Measurements from ENCODE around the gene URAD. TPM values are rescaled to one million over a fixed set of nuclear protein-coding genes. Genes with fewer than 3 reads are reported as not detected.

The URAD gene
- total and polyA plus RNA-seq, 12 donors, result not detected

DNA sequence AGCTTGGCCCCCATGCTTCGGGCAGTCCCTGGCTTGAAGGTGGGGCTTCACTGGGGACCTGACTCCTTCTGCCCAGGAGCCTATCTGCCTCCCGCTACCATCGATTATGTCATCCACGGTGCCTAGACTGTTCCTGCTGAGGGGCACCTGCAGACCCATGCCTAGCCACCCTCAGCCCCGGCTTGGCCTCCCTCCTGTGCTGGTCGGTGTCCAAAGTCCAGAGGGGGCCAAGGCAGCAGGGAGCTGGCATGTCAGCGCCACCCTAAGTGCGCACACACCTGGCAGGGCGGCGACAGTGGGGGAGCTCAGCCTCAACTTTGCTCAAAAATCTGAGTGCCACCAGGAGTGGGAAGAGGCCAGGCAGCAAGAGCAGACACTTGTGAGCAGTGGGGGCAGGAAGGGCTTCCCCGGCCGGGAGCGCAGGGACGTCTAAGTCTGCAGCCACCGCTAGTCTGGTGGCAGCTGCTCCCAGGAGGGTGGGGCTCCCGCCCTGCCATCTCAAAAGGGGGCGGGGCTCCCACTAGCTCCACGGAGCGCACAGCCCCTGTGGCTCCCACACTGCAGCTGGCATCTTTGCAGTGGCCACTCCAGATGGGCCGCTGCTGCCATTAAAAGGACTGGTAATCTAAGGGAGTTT is 13.5 kb upstream of the URAD start:
- H3K4me3 ChIP-seq, result no peak overlapping the region

DNA sequence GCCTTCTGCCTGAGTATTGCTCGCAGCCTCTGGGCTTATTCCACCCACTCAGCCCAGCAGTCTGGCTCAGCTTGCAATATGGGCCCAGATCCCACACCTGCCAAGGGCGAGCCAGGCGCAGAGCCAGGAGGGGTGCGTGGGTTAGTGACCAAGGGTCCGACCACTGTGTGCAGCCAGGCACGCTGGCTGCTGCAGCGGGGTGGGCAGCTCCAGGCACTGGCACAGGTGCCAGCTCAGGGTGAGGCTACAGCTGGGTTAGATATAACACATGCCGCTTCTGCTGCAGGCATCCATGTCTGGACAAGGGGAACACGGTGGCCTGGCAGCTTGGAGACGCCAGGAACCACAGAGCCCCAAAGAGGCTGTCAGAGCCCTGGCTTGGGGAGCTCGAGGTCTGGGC is 12.6 kb upstream of the URAD start:
- Histone ChIP-seq H3K27me3 (no peaks in the 10 kb centered on the region), H3K27ac (no peak overlapping the region), H3K4me1 (replicated peaks in 1 of 2) (no peaks in the 10 kb centered on the region), H3K4me3 (no peak overlapping the region), H3K9me3 (replicated peaks in 1 of 3) (no peaks in the 10 kb centered on the region), H3K36me3 (replicated peaks in 1 of 2) (no peaks in the 10 kb centered on the region)
- TF ChIP-seq POLR2A (IDR thresholded peaks at IDR 0.05), result no peak
- TF ChIP-seq, protein P1, sequence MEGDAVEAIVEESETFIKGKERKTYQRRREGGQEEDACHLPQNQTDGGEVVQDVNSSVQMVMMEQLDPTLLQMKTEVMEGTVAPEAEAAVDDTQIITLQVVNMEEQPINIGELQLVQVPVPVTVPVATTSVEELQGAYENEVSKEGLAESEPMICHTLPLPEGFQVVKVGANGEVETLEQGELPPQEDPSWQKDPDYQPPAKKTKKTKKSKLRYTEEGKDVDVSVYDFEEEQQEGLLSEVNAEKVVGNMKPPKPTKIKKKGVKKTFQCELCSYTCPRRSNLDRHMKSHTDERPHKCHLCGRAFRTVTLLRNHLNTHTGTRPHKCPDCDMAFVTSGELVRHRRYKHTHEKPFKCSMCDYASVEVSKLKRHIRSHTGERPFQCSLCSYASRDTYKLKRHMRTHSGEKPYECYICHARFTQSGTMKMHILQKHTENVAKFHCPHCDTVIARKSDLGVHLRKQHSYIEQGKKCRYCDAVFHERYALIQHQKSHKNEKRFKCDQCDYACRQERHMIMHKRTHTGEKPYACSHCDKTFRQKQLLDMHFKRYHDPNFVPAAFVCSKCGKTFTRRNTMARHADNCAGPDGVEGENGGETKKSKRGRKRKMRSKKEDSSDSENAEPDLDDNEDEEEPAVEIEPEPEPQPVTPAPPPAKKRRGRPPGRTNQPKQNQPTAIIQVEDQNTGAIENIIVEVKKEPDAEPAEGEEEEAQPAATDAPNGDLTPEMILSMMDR (IDR thresholded peaks at IDR 0.05), result no peak
- 81 to 96% (median 85%) methylated on average over 6 to 11 of the region's 11 CpGs for WGBS, 4 donors
- DNase-seq, result no peak
- intact Hi-C loops (cut with DNase I), result no loop called here

More for the DNA sequence above, 13.5 kb upstream of the URAD start:
- Histone ChIP-seq H3K27ac (no peak overlapping the region), H3K4me1 (replicated peaks in 1 of 2) (no peaks in the 10 kb centered on the region), H3K27me3 (no peaks in the 10 kb centered on the region), H3K9me3 (replicated peaks in 1 of 3) (no peaks in the 10 kb centered on the region), H3K36me3 (replicated peaks in 1 of 2) (no peaks in the 10 kb centered on the region)
- TF ChIP-seq, protein P1 (IDR thresholded peaks at IDR 0.05), result no peak
- TF ChIP-seq POLR2A (IDR thresholded peaks at IDR 0.05), result no peak
- intact Hi-C loops (cut with DNase I), result no loop called here
- WGBS, 4 donors, result 84 to 95% (median 90%) methylated on average over 4 to 20 of the region's 20 CpGs
- DNase-seq, result no peak

DNA sequence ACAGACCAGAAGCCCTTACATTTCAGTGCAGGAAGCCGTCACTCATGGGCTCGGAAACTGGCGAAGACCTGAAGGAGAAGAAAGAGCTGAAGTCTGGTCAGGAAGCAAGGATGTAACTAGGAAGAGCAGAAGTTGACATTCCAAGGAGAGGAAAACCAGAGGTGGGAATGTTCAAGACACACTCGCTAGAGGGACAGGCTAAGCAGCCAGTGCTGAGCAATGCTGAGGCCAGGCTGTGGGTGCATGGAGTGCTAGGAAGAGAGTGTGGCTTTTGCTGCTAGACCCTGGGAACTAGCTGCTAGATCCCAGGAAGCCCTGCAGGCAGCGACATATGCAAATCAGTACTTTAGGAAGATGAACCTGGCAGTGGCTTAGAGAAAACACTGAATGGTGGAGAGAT is 12.1 kb upstream of the URAD start:
- intact Hi-C loops (cut with DNase I), result no loop called here
- WGBS, 4 donors, result 42 to 68% (median 59%) methylated on average over 5 of the region's 5 CpGs
- Histone ChIP-seq H3K27me3 (no peaks in the 10 kb centered on the region), H3K4me1 (replicated peaks in 1 of 2) (no peaks in the 10 kb centered on the region), H3K9me3 (replicated peaks in 1 of 3) (no peaks in the 10 kb centered on the region), H3K27ac (no peak overlapping the region), H3K36me3 (replicated peaks in 1 of 2) (no peaks in the 10 kb centered on the region), H3K4me3 (no peak overlapping the region)
- no peak for DNase-seq
- TF ChIP-seq POLR2A (IDR thresholded peaks at IDR 0.05), result no peak
- TF ChIP-seq, protein P1 (IDR thresholded peaks at IDR 0.05), result no peak

DNA sequence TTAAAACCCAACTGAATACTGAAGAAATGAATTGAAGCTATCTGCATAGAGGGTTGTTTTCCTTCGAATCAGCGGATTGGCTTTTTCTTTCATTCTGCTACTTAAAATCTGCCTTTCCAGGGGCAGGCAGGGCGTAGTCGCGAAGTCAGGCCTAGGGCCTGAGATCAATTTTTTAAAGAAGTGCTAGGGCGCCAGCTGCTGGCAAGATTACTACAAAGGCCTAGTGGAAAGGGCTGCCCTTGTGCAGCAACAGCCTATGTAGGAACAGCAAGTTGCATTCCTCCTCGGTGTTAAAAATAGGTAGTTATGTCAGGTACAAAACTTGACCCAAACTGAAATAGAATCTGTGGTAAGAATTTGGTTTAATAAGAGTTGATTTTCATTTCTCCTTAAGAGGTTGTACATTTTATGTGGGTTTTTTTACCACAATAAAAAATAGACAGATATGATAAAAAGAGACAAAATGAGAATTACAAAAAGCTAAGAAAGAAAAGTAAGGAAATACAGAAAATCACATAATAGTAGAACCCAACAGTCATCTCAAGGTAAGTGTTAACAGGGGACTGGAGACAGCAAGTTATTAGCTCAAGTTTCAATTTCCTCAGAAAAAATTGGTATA is 9.5 kb upstream of the URAD start:
- peak in 5 of 7 donors; percentile 16 to 58 (median 28) for DNase-seq
- no peak overlapping the region for H3K4me3 ChIP-seq
- TF ChIP-seq POLR2A (IDR thresholded peaks at IDR 0.05), result no peak
- TF ChIP-seq, protein P1 (IDR thresholded peaks at IDR 0.05), result no peak
- 60 to 75% (median 63%) methylated on average over 7 of the region's 7 CpGs for WGBS, 4 donors
- intact Hi-C loops (cut with DNase I), result no loop called here
- no peak overlapping the region for H3K27ac ChIP-seq
- no peaks in the 10 kb centered on the region for H3K36me3 ChIP-seq (replicated peaks in 1 of 2)
- H3K27me3 ChIP-seq, result no peaks in the 10 kb centered on the region
- no peaks in the 10 kb centered on the region for H3K9me3 ChIP-seq (replicated peaks in 1 of 3)
- no peaks in the 10 kb centered on the region for H3K4me1 ChIP-seq (replicated peaks in 1 of 2)

All from adrenal gland (tissue), 12 donors.